Osteoblast (primary cell): ENCODE results near the gene TTC3. TPM values are rescaled to one million over a fixed set of nuclear protein-coding genes. Genes with fewer than 3 reads are reported as not detected.

Experiments
- DNase-seq: peaks from one replicate; pipeline ENCODE4 v3.0.0; 2011; ENCODE audit warnings: low spot score, mixed read lengths; ENCODE audit not compliant: insufficient read length; ENCODE audit errors: missing footprints
- H2AFZ ChIP-seq: 2 replicates; pipeline ENCODE4 v1.6.0; 2011; ENCODE audit warnings: mild to moderate bottlenecking, low read length
- H3K27ac ChIP-seq: 2 replicates; pipeline ENCODE4 v1.5.1; 2011; ENCODE audit warnings: mild to moderate bottlenecking, low read depth, low read length, moderate library complexity
- H3K27me3 ChIP-seq: 2 replicates; pipeline ENCODE4 v1.6.0; 2012; ENCODE audit warnings: mild to moderate bottlenecking, control low read depth, inconsistent platforms, low read length, moderate library complexity; ENCODE audit not compliant: insufficient read depth
- H3K36me3 ChIP-seq: 2 replicates; pipeline ENCODE4 v1.5.1; 2011; ENCODE audit warnings: mild to moderate bottlenecking, low read length, control low read depth, moderate library complexity; ENCODE audit not compliant: insufficient read depth
- H3K4me1 ChIP-seq: 2 replicates; pipeline ENCODE4 v1.5.1; 2011; ENCODE audit warnings: mild to moderate bottlenecking, low read length, control low read depth, moderate library complexity; ENCODE audit not compliant: insufficient read depth
- H3K4me2 ChIP-seq: 2 replicates; pipeline ENCODE4 v1.6.0; 2011; ENCODE audit warnings: mild to moderate bottlenecking, low read length; ENCODE audit not compliant: insufficient read depth
- H3K4me3 ChIP-seq: fragments of 200-600 bp; sonication (generic); 3 replicates; pipeline ENCODE4 v1.5.1; 2012; ENCODE audit warnings: mild to moderate bottlenecking, low read length, inconsistent platforms; ENCODE audit not compliant: insufficient read depth
- H3K79me2 ChIP-seq: 2 replicates; pipeline ENCODE4 v1.6.0; 2012; ENCODE audit warnings: mild to moderate bottlenecking, low read length, control low read depth, inconsistent platforms; ENCODE audit not compliant: insufficient read depth
- H3K9me3 ChIP-seq: 2 replicates; pipeline ENCODE4 v1.5.1; 2011; ENCODE audit warnings: low read depth, low read length, control low read depth
- H4K20me1 ChIP-seq: 2 replicates; pipeline ENCODE4 v1.6.0; 2012; ENCODE audit warnings: mild to moderate bottlenecking, low read length, control low read depth; ENCODE audit not compliant: insufficient read depth
- total RNA-seq: library from RNA; depleted of rRNA; stranded (reverse); fragments of >200 nt; gene quantifications from 2 replicates; pipeline ENCODE4 v1.2.3, GENCODE V29; 2012
- TF ChIP-seq, protein P1 (sequence below): IDR thresholded peaks from 2 replicates; pipeline ENCODE4 v1.5.1; 2011; ENCODE audit warnings: mild to moderate bottlenecking, low read depth, low read length, moderate library complexity; ENCODE audit errors: extremely low read depth

Gene TTC3
- total RNA-seq, 1 donor = 364 TPM

DNA sequence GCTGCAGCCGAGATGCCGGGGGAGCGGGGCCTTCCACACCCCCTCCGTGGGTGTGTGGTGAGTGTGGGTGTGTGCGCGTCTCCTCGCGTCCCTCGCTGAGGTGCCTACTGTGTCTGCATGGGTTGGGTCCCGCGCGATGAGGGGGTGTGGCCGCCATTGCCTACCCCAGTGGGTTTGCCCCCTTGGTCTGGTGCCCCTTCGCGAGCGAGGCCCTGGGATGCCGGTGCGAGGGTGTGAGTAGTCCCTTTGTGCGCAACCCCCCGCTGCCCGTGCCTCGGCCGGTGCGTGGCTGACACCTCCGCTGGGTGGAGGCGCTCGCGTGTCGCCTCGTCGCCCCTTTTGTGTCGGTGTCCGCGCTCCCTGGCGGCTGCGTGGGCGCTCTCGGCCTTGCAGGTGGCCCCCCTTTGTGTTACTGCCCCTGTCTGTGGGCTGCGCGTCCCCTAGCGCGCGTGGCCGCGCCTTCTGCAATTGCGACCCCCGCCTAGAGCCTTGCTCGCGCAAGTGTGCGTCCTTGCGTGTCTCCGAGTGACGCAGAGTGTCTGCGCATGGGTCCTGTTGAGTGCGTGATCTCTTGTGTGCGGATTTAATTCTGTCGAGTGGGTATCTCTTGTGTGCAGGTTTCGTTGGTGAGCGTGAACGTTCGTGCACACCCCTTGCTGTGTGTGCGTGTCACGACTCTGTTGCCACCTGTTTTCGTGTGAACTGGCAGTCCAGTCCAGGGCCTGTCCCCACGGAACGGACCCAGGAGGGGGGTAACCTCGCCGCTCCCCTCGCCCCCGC is 553 bp downstream of the TTC3 start:
- TF ChIP-seq, protein P1, sequence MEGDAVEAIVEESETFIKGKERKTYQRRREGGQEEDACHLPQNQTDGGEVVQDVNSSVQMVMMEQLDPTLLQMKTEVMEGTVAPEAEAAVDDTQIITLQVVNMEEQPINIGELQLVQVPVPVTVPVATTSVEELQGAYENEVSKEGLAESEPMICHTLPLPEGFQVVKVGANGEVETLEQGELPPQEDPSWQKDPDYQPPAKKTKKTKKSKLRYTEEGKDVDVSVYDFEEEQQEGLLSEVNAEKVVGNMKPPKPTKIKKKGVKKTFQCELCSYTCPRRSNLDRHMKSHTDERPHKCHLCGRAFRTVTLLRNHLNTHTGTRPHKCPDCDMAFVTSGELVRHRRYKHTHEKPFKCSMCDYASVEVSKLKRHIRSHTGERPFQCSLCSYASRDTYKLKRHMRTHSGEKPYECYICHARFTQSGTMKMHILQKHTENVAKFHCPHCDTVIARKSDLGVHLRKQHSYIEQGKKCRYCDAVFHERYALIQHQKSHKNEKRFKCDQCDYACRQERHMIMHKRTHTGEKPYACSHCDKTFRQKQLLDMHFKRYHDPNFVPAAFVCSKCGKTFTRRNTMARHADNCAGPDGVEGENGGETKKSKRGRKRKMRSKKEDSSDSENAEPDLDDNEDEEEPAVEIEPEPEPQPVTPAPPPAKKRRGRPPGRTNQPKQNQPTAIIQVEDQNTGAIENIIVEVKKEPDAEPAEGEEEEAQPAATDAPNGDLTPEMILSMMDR = no peak
- no peaks in the 10 kb centered on the region for H3K9me3 ChIP-seq
- DNase-seq = peak; percentile 48
- H3K4me2 ChIP-seq = peak overlapping the region; percentile 95
- H4K20me1 ChIP-seq = peaks cover 42% of the 10 kb centered on the region
- H3K27ac ChIP-seq = peak overlapping the region; percentile 86
- H2AFZ ChIP-seq = peak overlapping the region; percentile 70
- peaks cover 3% of the 10 kb centered on the region for H3K36me3 ChIP-seq
- peaks cover 56% of the 10 kb centered on the region for H3K79me2 ChIP-seq
- H3K4me1 ChIP-seq = peaks cover 18% of the 10 kb centered on the region
- H3K4me3 ChIP-seq = peak overlapping the region; percentile 92
- H3K27me3 ChIP-seq = no peaks in the 10 kb centered on the region

- DNase-seq = no peak
- Histone ChIP-seq H3K36me3 (no peaks in the 10 kb centered on the region), H3K4me2 (peak overlapping the region; percentile 95), H2AFZ (peak overlapping the region; percentile 70), H3K79me2 (peaks cover 61% of the 10 kb centered on the region), H3K4me3 (peak overlapping the region; percentile 92), H3K9me3 (no peaks in the 10 kb centered on the region), H4K20me1 (peaks cover 46% of the 10 kb centered on the region), H3K4me1 (peaks cover 18% of the 10 kb centered on the region), H3K27me3 (no peaks in the 10 kb centered on the region), H3K27ac (peak overlapping the region; percentile 86)
- TF ChIP-seq, protein P1 = no peak
Observed at GRCh38 chr21:37074197-37074510, 1.1 kb downstream of the TTC3 start.

DNA sequence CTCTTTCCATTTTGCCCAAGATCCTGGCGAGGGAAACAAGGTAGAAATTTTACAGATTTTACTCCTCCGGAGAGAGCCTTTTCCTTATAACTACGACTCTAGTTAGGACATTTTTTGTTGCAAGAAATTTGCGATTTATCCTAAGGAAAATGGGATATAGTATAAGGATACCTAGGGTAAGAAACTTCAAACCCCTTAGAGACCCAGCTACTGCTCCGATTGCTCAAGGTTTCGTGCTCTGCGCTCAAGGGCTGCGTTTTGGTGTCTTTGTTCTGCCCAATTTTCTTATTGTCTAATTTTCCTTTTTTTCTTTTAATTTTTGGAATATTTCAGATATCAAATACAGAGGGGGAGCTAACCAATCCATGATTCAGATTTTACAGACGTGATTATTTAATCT is 1.5 kb downstream of the TTC3 start:
- Histone ChIP-seq H3K4me2 (peak overlapping the region; percentile 95), H3K36me3 (no peaks in the 10 kb centered on the region), H3K27ac (peak overlapping the region; percentile 86), H3K79me2 (peaks cover 65% of the 10 kb centered on the region), H3K27me3 (no peaks in the 10 kb centered on the region), H3K4me3 (peak overlapping the region; percentile 92), H2AFZ (no peak overlapping the region), H3K4me1 (peaks cover 18% of the 10 kb centered on the region), H3K9me3 (no peaks in the 10 kb centered on the region), H4K20me1 (peaks cover 48% of the 10 kb centered on the region)
- no peak for DNase-seq
- TF ChIP-seq, protein P1 = no peak

DNA sequence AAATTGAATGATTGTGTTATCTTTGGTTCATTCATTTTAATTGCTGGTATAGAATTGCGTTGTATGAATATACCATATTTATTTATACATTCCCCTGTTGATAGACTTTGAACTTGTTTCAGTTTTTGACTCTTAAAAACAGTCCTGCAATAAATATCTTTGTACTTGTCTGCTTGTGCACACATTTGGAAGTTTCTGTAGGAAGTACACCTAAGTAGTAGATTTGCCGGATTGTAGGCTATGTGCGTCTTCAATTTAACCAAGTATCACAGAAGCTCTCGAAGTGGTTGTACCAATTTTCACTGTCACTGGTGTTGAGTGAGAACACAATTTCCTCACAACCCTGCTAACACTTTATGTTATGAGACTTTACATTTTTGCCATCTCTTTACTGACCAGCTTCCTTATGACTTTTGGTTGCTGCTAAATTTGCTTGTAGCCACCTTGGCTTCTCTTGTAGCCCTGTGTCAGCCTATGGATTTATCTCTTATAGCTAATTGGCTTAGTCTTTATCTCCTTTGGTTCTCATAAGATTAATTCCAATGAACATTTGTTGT is 2.2 kb downstream of the TTC3 start:
- H4K20me1 ChIP-seq = peaks cover 55% of the 10 kb centered on the region
- no peak overlapping the region for H3K27ac ChIP-seq
- H2AFZ ChIP-seq = no peak overlapping the region

More for the DNA sequence above, 2.2 kb downstream of the TTC3 start:
- no peak for DNase-seq
- Histone ChIP-seq H3K4me2 (peak overlapping the region; percentile 95), H3K4me3 (no peak overlapping the region), H3K27me3 (no peaks in the 10 kb centered on the region), H3K9me3 (no peaks in the 10 kb centered on the region), H3K36me3 (no peaks in the 10 kb centered on the region), H3K4me1 (peaks cover 18% of the 10 kb centered on the region), H3K79me2 (peaks cover 72% of the 10 kb centered on the region)
- TF ChIP-seq, protein P1 = no peak
